ENCODE data around the gene PCDHGA8.

DNA sequence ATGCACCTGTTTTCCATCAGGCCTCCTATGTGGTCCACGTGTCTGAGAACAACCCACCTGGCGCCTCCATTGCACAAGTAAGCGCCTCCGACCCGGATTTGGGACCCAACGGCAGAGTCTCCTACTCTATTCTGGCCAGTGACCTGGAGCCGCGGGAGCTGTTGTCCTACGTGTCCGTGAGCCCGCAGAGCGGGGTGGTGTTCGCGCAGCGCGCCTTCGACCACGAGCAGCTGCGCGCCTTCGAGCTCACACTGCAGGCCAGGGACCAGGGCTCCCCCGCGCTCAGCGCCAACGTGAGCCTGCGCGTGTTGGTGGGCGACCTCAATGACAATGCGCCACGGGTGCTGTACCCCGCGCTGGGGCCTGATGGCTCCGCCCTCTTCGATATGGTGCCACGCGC lies 40.8 kb upstream of the PCDHGA8 start:
- TF ChIP-seq CTCF (IDR thresholded peaks at IDR 0.05) = no peak
- TF ChIP-seq POLR2A (IDR thresholded peaks at IDR 0.05) = no peak

Data from uterus (tissue), 2 donors.